K562 treated with DMSO at 1 percent for 24 hours (cell line): ENCODE measurements around the gene ORC3. TPM values are rescaled to one million over a fixed set of nuclear protein-coding genes. Genes with fewer than 3 reads are reported as not detected.

ENCODE experiments used
- total RNA-seq: library from RNA; unstranded; fragments of 300-600 nt; gene quantifications from 2 replicates; pipeline ENCODE4 v1.2.3, GENCODE V29; 2022; ENCODE audit warnings: low read depth; ENCODE audit not compliant: insufficient read depth

Gene ORC3
- 20.0 and 22.0 TPM in 2 replicates for total RNA-seq

DNA sequence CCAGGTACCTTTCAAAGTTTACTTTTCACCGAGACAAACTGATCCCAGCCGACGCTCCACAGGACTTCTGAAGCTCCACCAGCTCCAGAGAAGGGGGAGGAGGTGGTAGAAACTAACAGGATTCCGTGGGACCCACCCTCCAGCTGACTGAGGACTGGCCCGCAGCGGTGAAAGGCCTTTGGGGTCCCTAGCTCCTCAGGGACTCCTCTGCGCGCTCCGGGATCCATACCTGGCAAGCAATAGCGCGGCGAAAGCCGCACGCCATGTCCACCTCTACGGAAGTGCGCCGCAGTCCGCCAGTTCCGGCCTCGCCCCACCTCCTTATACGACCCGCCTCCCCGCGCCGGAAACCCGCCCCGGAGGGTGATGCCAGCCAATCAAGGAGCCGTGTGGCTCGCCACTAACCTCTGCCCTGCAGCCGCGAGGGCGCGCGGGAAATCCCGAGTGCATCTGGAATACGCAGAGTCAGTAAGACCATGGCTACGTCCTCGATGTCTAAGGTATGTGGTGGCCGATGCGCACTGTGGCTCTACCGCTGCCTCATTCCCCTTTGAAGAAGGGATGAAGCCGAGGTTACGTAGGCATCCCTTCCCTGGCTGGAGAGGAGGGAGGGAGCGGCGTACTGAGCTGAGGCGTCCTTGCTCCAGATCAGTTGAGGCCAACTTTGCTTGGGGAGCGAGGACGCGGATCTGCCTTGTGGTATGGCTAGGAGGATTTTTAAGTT, at the start of gene ORC3, which contains the start of gene RARS2:
TSS of gene ORC3 (plus strand) at position 443 of the 724 bp plus-strand sequence. CDS start at position 477, 34 bp downstream.
TSS of gene RARS2 (minus strand) at position 295 of the 724 bp plus-strand sequence. CDS start at position 265, 30 bp downstream.

DNA sequence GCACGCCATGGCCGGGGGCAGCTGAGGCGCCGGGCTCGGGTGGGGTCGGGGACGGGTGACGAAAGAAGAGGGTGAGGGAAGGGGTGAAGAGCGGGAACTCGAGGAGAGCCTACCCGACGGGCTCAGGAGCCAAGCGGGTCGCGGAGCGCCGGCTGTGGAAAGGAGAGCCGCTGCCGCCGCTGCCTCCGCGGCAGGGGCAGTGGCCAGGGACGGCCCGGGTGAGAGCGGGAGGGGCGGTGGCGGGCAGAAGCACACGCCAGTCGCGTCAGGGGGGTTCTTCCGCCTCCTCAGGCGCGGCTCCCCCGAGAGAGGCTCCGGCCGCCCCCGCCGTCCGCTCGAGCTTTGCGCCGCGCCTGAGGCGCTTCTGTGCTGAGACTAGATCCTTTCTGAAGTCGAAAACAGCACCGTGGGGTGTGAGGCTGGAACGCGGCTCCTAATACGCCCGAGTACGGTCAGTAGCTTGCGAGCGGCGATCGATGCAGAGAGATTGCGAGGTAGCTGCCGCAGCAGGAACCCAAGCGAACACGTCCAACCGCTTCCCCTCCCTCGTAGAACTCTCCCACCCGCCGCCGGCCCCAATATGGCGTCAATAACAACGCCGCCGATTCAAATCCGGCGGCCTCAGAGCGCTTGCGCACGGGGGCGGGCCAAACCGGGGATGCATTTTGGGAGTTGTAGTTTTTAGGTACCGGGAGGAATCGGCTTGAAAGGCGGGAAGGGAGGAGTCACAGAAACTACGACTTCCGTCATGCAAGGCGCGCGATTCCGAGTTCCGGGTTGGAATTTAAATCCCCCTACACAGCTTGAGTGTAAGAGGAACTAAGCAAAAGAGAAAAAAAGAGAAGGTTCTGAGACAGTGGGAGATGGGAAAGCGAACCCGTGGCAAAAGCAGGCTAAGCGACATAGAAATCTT, 112.0 kb downstream of the ORC3 start, which contains the start of gene AKIRIN2:
TSS of gene AKIRIN2 (minus strand) at position 558 of the 913 bp plus-strand sequence. CDS start at position 9, 549 bp downstream.

Other genes with a start within 250 kb of the ORC3 start
- 0.41 and 0.63 TPM in 2 replicates for gene C6orf163, start 245.3 kb upstream of the ORC3 start, total RNA-seq
- gene CFAP206, start 182.2 kb upstream of the ORC3 start, total RNA-seq: 0.31 TPM in 1 of 2 replicates, not detected in the other
- gene SLC35A1, start 117.2 kb upstream of the ORC3 start, total RNA-seq: 6.3 and 11.1 TPM in 2 replicates
- gene RARS2, start 148 bp upstream of the ORC3 start, total RNA-seq: 16.8 and 18.2 TPM in 2 replicates
- gene AKIRIN2, start 112.1 kb downstream of the ORC3 start, total RNA-seq: 74.8 and 80.6 TPM in 2 replicates